Urothelium cell line (cell line): ENCODE measurements around the gene PIP4P1.

Source experiments
- DNase-seq: peaks from one replicate; pipeline ENCODE4 v3.0.0; 2011; ENCODE audit warnings: low spot score, mixed read lengths
- FAIRE-seq: peaks from 2 replicates; lab custom pipeline; 2011; peaks lifted over from hg19 to GRCh38; lab: Jason Lieb, UNC

PIP4P1 gene

DNA sequence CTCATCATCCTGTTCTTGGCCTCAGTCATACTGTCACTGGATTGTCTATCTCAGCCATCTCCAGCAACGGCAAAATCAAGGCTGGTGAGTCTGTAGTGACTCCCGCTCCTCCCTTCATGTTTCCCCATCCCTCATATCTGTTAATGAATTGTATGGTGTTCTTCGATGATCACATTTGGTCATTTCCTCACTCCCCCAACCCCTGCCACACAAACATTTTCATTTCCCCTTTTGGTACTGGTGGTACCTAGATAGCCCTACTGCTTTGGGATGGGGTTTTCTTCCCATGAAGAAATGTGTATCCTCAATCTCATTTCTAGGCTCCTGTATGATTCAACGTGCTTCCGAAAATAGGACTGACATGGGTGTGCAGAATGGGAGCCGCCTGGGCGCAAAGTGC lies 22.6 kb downstream of the PIP4P1 start:
- no peak for DNase-seq
- no peak for FAIRE-seq

- FAIRE-seq: no peak
- DNase-seq: no peak
These were observed 24.9 kb downstream of the PIP4P1 start for GRCh38 chr14:20436363-20436755.

DNA sequence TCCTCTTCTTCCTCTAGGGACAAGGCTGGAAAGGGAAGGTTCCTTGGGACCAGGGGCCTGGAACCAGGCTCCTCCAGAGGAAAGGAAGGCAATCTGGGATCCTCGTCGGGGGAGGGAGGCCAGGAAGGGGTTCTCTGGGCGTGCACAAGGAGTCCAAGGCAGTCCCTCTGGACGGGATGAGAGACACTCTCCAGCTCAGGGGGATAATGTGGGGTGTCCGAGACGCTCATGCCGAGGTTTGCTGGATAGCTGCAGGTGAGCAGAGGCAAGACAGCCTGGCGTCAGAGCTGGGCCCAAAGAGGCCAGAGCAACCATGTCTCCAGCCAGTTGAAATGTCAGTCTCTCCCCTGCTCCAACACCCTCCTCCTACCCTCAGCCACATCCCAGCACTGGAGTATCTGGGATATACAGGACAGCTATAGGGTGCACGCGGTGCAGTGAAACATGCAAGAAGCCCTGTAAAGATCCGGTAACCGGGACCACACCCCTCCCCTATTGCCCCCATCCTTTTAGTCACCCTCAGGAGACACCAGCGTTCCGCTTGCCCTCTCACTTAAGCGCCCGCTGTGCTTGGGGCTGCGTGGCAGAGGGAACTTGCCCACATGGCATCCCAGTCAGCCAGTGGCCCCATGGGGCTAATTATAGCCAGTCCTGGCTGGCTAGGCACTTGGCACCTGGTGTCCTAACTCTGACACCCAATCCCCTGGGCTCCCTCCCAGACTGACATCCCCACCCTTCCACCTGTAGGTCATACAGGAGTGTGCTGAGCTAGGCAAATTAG lies 25.5 kb downstream of the PIP4P1 start, which contains the start of gene KLHL33:
Gene KLHL33, minus strand, starts transcription at position 585 of the 781 bp plus-strand sequence. Its CDS starts 355 bp downstream, at position 230.
- FAIRE-seq: no peak
- DNase-seq: no peak

- FAIRE-seq (no peak), DNase-seq (no peak)
These were observed 26.3 kb downstream of the PIP4P1 start for GRCh38 chr14:20434701-20435581.

DNA sequence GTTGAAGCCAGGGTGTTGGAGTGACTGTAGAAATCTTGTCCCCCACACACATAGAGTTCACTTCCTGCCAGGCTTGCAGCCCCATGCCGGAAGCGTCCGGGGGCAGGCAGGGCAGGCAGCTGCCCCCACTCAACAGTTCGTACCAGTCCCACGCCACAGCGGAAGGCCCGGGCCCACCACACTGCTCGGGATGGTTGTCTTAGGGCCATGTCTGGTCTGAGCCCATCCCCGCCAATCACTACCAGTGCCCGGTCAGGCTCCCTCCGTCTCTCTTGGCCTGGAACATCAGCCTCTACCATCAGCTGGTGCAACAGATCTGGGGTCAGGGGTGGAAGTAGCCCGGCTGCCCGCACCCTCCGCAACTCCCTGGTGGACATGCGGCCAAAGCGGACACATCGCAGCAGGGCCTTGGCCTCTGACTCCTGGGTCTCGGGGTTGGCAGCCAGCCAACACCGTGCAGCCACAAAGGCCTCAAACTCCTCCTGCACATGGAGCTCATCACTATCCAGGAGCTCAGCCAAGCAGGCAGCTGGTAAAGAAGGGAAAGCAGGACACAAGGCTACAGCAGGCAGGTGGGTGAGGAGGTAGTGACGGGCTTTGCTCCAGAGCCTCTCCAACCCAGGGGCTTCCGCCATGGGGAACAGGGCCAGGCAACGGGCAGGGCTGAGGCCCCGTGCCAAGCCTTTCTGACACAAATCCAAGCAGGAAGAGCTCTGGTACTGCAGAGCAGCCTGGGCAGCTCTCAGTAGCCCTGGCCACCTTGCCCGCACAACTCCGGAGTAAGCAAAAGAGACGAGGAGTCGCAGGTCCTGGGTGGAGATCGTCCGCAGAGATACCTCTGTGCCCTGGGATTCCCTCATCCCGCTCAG lies 31.2 kb downstream of the PIP4P1 start:
- DNase-seq (no peak), FAIRE-seq (peak; percentile 32)

DNA sequence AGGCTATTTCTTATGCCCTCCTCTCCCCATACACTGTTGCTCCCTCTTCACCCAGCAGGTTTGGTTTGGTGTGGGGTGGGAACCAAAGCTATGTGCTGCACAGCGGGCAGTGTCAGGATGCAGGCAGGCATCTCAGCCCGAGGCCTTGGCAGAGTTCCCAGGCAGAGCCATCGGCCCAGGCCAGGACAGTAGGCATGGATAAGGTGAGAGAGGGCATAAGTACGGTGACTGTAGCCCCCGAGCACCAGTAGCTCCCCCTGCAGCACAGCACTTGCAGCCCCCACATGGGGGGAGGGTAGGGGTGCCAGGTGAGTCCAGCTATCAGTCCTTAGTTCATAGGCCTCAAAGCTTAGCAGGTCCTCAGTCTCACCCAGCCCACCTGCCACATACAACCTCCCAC lies 32.4 kb downstream of the PIP4P1 start:
- peak; percentile 13 for FAIRE-seq
- DNase-seq: no peak

GRCh38 chr14:20428010-20428365 lies 33.2 kb downstream of the PIP4P1 start:
- DNase-seq: no peak
- no peak for FAIRE-seq

DNA sequence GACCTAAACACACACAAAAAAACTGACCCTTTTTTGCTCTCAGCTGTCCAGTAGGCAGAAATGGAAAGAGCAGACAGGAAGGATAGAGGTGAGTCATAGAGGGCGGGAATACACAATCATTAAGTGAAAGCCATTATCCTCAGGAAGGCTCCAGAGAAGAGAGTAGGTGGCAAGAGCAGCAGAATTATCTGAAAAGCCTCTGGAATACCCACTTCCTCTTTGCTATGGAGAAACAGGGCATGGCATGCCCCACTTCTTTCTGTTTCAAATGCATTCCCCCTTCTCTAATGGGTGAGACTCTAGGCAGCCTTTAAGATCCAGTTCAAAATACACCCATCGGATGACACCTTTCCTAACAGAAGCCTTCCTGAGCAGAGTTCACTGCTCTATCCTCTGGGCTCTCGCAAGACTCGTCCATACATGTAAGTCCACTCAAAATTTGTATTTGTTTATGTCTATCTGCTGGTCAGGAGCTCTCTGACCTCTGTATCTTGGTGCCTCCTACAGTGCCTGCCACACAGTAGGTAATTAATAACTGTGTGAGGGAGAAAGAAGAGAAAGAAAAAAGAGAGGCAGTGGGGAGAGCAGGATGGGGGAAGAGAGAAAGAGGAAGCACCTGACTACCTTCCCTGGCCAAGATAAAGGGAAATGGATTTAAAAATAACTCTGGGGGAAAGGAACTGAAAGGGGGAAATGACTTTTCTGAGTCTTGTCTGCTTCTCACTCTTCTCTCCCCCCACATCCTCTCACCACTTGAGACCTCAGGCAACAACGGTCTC lies 33.8 kb downstream of the PIP4P1 start:
- peak; percentile 77 for DNase-seq
- FAIRE-seq: no peak

DNA sequence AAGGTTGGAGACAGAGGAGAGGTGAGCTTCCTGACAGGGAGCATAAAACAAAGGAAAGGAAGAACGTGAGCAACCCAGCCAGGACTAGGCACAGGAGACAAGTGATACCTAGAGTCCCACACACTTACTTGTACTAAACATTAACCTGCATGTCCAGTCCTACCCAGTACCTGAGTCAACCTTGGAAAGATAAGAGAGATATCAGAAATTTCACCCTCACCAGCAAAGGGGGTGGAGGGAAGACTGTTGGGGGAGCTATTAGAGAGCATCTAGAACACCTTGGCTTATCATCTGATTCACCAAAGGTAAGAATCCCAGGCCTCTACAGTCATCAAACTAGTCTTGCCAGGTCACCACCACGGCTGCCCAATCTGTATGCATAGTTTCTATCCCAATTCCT lies 36.4 kb downstream of the PIP4P1 start:
- no peak for FAIRE-seq
- DNase-seq: no peak

GRCh38 chr14:20422886-20423285 lies 38.3 kb downstream of the PIP4P1 start:
- FAIRE-seq (no peak), DNase-seq (no peak)

DNA sequence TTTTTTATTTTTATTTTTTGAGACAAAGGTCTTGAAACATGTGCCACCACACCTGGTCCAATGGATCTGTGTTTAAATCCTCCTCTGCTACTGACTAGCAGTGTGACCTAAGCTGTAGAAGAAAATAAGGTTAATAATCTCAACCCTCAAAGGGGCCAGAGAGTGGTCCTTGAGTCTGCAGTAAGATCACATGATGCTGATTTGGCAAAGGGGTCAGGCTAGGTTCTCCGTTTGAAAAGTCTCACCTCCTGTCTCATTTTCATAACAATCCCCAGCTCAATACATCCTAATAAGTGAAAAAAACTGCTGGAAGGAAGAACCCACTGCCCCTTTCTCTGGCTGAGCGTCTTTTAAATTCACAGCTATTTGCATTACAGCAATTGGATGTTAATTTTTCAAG lies 40.0 kb downstream of the PIP4P1 start:
- no peak for DNase-seq
- no peak for FAIRE-seq

DNA sequence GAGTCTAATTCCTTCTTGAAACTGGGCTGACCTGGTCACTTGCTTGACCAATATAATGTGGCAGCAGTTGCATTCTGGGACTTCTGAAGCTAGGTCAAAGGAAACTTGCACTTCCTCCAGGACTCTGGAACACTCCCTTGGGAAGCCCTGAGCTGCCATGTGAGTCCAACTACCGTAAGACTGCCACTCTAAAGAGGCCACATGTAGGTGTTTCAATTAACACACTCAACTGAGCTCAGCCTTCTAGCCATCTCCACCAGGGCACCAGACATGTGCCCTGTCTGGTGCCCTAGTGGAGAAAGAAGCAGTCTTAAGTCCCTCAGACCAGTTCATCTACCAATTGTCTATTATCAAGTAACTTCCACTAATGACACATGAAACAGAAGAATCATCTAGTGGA lies 41.8 kb downstream of the PIP4P1 start:
- FAIRE-seq: no peak
- no peak for DNase-seq

GRCh38 chr14:20418501-20418909 lies 42.7 kb downstream of the PIP4P1 start:
- FAIRE-seq (no peak), DNase-seq (no peak)

- no peak for DNase-seq
- FAIRE-seq: no peak
These were observed 43.7 kb downstream of the PIP4P1 start for GRCh38 chr14:20417250-20418186.

GRCh38 chr14:20416223-20416622 lies 45.0 kb downstream of the PIP4P1 start:
- FAIRE-seq: no peak
- no peak for DNase-seq

- FAIRE-seq (no peak), DNase-seq (peak; percentile 58)
These were observed 45.4 kb downstream of the PIP4P1 start for GRCh38 chr14:20415782-20416206.

- no peak for FAIRE-seq
These were observed 47.5 kb downstream of the PIP4P1 start for GRCh38 chr14:20413744-20414082.

GRCh38 chr14:20412876-20413743 lies 48.1 kb downstream of the PIP4P1 start, which contains the start of gene TEP1:
Gene TEP1 (minus strand): TSS chr14:20413501. CDS start chr14:20408439, 5,062 bp downstream.
- peak; percentile 94 for DNase-seq
- no peak for FAIRE-seq

More at GRCh38 chr14:20413744-20414082, 47.5 kb downstream of the PIP4P1 start:
- DNase-seq: no peak
